GM10266 (cell line): ENCODE data around the gene GPD1.

Experiments
- DNase-seq: peaks from one replicate; pipeline ENCODE4 v3.0.0; 2012; ENCODE audit errors: extremely low spot score
- TF ChIP-seq, protein P1 (sequence below): IDR thresholded peaks from 2 replicates; pipeline ENCODE4 v1.5.1; 2012; ENCODE audit warnings: mild to moderate bottlenecking, low read depth; ENCODE audit not compliant: control insufficient read depth, insufficient read depth; ENCODE audit errors: missing control alignments

Gene GPD1

DNA sequence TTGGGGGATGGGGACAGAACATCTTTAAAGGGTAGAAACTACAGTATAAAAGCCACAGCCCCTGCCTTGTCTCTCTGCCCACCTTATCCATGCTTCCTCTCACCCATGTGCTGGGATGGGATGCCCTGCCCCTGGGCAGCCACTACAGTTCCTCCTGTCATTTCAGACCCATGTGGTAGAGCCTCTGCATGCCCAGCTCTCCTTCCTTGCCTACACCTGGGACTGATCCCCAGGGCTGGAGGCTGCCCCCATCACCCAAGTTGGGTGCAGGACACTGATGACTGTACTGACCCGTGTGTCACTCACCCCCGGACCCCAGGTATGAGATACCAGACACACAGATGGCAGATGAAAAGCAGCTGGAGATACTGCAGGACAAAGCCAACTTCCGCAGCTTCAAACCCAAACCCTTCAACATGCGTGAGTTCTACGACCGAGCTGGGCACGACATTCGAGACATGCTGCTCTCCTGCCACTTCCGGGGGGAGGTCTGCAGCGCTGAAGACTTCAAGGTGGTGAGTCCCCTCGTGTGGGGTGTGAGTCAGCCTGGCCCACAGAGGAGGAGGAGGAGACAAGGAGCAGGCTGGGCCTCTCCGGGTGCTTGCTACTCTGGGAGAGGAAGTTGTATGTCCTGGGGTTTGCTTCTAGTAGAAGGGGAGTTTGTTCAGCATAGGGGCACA lies 44.2 kb upstream of the GPD1 start:
- TF ChIP-seq, protein P1, sequence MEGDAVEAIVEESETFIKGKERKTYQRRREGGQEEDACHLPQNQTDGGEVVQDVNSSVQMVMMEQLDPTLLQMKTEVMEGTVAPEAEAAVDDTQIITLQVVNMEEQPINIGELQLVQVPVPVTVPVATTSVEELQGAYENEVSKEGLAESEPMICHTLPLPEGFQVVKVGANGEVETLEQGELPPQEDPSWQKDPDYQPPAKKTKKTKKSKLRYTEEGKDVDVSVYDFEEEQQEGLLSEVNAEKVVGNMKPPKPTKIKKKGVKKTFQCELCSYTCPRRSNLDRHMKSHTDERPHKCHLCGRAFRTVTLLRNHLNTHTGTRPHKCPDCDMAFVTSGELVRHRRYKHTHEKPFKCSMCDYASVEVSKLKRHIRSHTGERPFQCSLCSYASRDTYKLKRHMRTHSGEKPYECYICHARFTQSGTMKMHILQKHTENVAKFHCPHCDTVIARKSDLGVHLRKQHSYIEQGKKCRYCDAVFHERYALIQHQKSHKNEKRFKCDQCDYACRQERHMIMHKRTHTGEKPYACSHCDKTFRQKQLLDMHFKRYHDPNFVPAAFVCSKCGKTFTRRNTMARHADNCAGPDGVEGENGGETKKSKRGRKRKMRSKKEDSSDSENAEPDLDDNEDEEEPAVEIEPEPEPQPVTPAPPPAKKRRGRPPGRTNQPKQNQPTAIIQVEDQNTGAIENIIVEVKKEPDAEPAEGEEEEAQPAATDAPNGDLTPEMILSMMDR: no peak
- no peak for DNase-seq

DNA sequence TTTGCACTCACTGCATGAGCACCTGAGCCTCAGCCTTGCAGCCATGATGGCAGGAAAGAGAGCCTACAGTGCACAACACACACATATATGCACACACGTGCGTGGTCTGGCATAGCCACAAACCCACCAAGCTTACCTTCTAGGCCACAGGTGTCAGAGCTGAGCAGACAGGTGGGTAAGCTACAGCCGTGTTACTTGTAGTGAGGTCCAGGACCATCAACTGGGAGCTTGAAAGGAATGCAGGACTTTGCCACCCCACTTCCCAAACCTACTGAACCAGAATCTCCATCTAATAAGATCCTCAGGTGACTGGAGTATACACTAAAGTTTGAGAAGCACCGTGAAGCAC lies 43.7 kb upstream of the GPD1 start:
- DNase-seq: no peak
- TF ChIP-seq, protein P1: no peak

DNA sequence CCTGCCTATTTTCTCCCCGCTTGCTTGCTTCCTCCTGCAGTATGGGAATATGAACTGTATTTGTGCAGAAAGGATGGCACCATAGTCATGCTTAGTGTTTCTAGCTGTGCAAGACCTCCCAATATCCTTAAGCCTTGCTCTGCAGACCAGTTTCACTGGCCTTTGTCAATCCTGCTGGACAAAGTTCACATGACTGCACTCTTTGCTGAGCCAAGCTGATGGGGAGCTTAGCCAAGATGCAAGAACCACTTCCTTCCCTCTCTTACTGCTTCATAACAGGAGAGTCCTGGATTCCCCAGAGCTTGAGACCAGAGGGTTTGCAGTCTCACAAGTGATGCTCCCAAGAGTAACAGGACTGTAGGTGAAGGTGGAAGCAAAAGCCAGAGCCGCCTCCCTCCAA lies 42.6 kb upstream of the GPD1 start:
- DNase-seq: no peak
- TF ChIP-seq, protein P1: no peak

DNA sequence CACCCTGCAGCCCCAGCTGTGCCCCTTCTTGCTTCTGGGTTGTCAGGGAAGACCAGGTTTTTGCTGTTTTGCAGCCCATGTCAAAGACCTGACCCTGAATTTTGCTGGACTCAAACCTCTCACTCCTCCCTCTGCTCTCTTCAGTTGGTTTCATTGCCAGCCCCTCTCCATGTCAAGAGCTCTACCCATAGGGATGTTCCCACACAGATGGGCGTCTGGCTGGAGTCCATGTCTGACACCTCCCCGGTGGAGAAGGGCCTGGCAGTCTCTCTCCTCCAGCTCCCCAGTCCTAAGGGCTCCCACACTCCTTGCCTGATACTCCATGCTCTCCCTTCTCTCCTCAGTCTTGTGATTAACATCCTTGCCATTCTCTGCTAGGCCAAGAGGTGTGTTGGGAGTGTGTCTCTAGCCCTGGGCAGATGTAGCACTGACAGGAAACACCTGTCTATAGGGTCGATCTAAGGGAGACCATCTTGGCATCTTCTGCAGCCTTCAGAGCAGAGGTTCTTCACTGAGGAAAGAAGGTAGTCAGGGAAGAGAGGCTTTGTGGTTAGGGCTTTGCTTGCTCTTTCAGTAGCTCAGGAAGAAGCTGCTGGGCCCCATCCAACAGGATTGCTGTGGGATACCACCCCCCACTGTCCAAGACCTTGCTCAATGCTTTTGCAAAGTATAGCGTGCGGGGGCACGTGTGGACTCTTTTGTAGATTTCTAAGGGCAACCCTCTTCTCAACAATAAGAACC lies 41.7 kb upstream of the GPD1 start:
- TF ChIP-seq, protein P1: no peak
- DNase-seq: no peak

DNA sequence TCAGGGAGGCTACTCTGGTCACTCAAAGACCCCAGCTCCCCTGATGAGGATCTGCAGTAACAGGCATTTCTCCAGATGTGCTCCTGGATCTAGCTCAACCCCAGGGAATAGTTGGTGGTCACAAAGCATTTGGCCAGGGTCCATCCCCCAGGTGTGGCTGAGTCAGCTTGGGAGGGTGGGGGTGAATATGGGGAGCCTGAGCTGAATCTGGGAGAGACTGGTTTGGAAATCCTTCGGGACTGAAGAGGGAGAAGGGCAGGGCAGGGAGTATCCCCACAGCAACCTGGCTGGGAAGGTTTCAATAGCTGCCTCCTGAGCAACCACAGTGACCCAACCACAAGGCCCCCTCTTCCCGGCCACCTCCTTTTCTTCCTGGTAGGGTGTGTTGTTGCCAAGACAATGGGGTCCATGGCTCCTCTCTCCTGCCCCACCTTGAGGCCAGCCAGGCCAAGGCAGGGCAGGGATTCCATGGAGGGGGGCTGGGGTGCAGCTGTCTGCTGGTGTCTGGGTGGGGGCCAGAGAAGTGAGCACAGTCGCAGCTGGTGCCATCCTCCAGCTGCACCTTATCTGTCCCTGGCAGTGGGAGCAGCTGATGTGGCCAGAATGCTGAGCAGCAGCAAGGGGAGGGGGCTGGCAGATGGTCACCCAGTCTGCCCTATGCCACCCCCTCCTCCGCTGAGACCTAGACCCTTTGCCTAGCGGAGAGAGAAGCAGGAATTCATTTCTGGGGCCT lies 40.9 kb upstream of the GPD1 start:
- DNase-seq: no peak
- TF ChIP-seq, protein P1: no peak

DNA sequence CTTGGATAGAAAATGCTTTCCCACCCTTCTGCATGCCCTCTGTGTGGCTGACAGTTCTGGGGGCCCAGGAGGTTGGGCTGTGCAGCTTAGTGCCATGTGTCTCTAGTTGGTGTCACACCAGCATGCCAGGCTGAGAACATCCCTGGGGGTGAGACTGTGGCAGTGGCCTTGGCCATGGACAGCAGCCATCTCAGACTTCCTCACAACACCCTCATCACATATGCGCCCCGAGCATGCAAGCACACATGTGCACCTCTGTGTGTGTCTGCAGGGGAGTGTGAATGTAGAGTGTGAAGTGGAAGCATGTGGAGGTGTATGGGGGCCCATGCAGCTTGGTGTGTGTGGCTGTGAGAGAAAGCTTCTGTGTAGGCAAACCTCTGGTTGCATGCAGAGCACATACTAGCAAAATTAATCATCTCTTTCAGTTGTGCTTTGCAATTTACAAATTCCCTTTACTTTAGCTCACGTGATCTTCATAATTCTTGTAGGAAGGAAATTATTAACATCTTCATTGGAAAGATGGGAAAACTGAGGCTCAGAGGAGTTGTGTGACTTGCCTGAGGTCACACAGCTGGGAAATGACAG lies 38.0 kb upstream of the GPD1 start:
- TF ChIP-seq, protein P1: no peak
- DNase-seq: no peak
